ENCODE measurements around the gene WDR90.
A peak's percentile ranks its signal among the peaks of the same experiment; 100 is the strongest.

WDR90 gene

DNA sequence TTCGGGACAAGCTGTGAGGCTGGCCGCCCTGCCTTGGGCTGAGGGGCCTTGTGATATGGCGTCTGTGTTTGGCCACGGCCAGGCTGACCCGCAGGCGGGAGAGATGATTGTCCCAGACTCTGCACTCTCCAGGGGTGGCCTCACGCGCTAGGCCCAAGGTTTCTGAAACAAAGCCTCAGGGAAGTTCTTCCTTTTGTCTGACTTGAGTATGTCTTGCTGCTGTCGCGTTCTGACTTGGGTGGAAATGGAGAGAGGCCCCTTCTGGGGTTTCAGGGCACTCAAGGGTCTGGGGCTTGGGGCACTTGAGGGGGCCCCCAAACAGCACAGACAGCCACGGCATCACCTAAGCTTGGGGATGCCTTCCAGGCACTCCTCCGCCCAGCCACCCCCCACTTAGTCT, 61.9 kb downstream of the WDR90 start:
- no peak for DNase-seq

GRCh38 chr16:711548-712320, 62.6 kb downstream of the WDR90 start:
- peak; percentile 96 for DNase-seq

GRCh38 chr16:712740-713250, 63.6 kb downstream of the WDR90 start:
- peak; percentile 91 for DNase-seq

- no peak for DNase-seq
Measured at GRCh38 chr16:714079-714478, 64.9 kb downstream of the WDR90 start.

DNA sequence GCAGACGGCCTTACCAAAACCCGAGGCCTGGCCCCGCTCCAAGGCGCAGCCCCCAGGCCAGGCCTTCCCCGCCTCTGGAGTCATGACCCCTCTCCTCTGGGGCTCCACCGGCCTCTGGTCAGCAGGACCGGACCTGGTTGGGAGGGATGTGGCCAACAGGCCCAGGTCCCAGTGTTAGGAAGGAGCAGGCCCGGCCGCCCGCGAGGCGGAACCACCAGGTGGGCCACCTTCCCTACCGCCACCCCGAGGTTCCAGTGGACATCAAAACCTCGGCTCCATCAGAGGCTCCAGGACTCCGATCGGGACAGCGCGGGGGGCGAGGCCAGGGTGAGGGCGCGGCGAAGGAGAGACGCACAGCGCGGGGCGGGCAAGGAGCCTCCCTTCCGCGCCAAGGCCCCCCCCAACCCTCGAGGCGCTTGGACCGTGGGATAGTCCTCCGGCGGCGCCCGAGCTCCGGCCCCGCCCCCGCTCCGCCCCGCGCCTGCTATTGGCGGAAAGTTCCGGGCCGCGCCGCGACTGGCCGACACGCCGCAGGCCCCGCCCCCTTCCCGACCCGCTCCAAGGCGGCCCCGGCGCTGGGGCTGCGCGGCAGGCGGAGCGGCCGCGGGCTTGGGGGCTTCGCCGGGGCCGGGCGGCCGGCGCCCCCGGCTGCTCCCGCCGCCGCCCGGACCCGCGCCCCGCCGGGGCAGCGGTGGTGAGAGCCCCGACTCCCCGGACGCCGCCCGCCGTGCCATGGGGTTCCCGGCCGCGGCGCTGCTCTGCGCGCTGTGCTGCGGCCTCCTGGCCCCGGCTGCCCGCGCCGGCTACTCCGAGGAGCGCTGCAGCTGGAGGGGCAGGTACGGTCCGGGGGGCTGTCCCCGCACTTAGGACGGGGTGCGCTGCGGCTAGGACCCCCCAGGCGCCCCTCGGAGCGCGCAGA, 65.7 kb downstream of the WDR90 start, which contains the start of gene METRN:
TSS of gene METRN (plus strand) at position 561 of the 919 bp plus-strand sequence. CDS start at position 733, 172 bp downstream.
- peak; percentile 91 for DNase-seq

DNA sequence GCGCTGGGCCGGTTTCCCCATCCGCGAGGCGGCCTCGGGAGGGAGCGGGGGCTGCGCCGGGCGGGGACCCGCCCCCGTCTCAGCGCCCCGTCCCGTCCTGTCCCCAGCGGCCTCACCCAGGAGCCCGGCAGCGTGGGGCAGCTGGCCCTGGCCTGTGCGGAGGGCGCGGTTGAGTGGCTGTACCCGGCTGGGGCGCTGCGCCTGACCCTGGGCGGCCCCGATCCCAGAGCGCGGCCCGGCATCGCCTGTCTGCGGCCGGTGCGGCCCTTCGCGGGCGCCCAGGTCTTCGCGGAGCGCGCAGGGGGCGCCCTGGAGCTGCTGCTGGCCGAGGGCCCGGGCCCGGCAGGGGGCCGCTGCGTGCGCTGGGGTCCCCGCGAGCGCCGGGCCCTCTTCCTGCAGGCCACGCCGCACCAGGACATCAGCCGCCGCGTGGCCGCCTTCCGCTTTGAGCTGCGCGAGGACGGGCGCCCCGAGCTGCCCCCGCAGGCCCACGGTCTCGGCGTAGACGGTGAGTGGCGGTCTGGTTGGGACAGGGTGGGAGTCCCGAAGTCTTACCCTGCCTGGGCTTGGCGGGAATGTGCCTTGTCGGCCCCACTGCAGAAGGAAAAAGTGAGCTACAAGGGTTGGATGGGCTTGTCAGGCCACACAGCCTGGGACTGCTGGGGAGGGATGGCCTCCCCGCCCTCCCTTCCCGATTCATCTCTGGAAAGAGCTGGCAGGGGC, 66.5 kb downstream of the WDR90 start:
- no peak for DNase-seq

DNA sequence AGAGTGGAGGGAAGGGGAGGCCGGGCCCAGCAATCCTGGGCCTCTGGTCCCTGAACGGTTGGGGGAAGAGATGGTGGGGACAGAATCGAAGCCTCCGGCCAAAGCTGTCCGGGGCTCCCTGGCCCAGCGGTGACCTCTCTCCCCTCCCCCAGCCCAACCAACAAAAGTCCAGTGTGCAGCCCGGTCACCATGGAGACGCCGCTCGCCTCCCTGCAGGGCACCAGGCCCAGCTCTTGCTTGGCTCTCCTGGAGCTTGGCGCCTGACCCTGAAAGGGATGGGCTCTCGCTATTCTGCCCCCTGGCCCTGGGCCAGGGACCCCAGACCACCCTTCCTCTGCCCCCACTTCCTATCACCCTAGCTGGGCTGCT, 67.0 kb downstream of the WDR90 start:
- no peak for DNase-seq

GRCh38 chr16:716768-717325, 67.7 kb downstream of the WDR90 start:
- DNase-seq, result no peak
